CD4-positive, CD25-positive, alpha-beta regulatory T cell (primary cell): Measurements from ENCODE around the gene TAGLN. TPM values are rescaled to one million over a fixed set of nuclear protein-coding genes. Genes with fewer than 3 reads are reported as not detected.
"Not testable (repeated sequence)": the region's sequence is repeated elsewhere in the genome, so short reads cannot be mapped to it uniquely, and the experiment has no call there.

Source experiments
- ATAC-seq, 2 donors: fragments of 150-1000 bp; cut with Tn5 transposase; one replicate each; pipeline ENCODE4 v1.10.0; 2021; ENCODE audit warnings: low read depth in 2 of 2, moderate number of reproducible peaks in 2 of 2, moderate library complexity in 1 of 2
- DNase-seq, 3 donors: peaks; one replicate each; pipeline versions ENCODE4 v3.0.0 to v3.0.0-alpha.2; 2012 to 2022; ENCODE audit warnings: mixed read lengths in 1 of 3
- H3K27ac ChIP-seq: one replicate; pipeline ENCODE4 v1.7.0; 2013; ENCODE audit warnings: mild to moderate bottlenecking, low read length; ENCODE audit not compliant: insufficient read depth, poor library complexity, severe bottlenecking
- H3K27me3 ChIP-seq: one replicate; pipeline ENCODE4 v1.7.0; 2013; ENCODE audit warnings: low read length; ENCODE audit not compliant: control insufficient read depth, insufficient read depth
- H3K36me3 ChIP-seq: one replicate; pipeline ENCODE4 v1.7.0; 2013; ENCODE audit warnings: mild to moderate bottlenecking, low read length, moderate library complexity; ENCODE audit not compliant: control insufficient read depth, insufficient read depth
- H3K4me1 ChIP-seq: 2 replicates; pipeline ENCODE4 v1.7.0; 2013; ENCODE audit warnings: mild to moderate bottlenecking, low read length; ENCODE audit not compliant: insufficient read depth, control insufficient read depth, poor library complexity, severe bottlenecking
- H3K4me3 ChIP-seq: one replicate; pipeline ENCODE4 v1.7.0; 2013; ENCODE audit warnings: low read depth, mild to moderate bottlenecking, low read length, moderate library complexity
- H3K9me3 ChIP-seq, 2 experiments: 1 replicate in 1 of 2; 2 replicates in 1 of 2; pipeline ENCODE4 v1.7.0; 2013; ENCODE audit warnings: low read length in 2 of 2, mild to moderate bottlenecking in 1 of 2, moderate library complexity in 1 of 2; ENCODE audit not compliant: control insufficient read depth in 2 of 2
- H3K27ac Mint-ChIP-seq, 3 donors: one replicate each; pipeline ENCODE4 v1.8.0; 2020 to 2022; ENCODE audit warnings: mild to moderate bottlenecking in 3 of 3, mixed read lengths in 3 of 3, moderate library complexity in 2 of 3
- H3K27me3 Mint-ChIP-seq: one replicate; pipeline ENCODE4 v1.8.0; 2022; ENCODE audit warnings: mild to moderate bottlenecking, mixed read lengths
- H3K36me3 Mint-ChIP-seq: one replicate; pipeline ENCODE4 v1.8.0; 2020; ENCODE audit warnings: mixed read lengths
- H3K4me1 Mint-ChIP-seq, 4 donors: one replicate each; pipeline ENCODE4 v1.8.0; 2020 to 2022; ENCODE audit warnings: mixed read lengths in 4 of 4, mild to moderate bottlenecking in 1 of 4
- H3K4me3 Mint-ChIP-seq, 4 donors: one replicate each; pipeline ENCODE4 v1.8.0; 2020 to 2022; ENCODE audit warnings: mild to moderate bottlenecking in 4 of 4, mixed read lengths in 4 of 4, moderate library complexity in 3 of 4
- H3K9me3 Mint-ChIP-seq, 7 donors: one replicate each; pipeline ENCODE4 v1.8.0; 2020 to 2022; ENCODE audit warnings: mixed read lengths in 7 of 7, mild to moderate bottlenecking in 3 of 7, moderate library complexity in 2 of 7
- polyA plus RNA-seq, 4 donors: library from polyadenylated mRNA; unstranded; fragments of 300-500 nt; fragmentation: Illumina TruSeq; gene quantifications; one replicate each; pipeline ENCODE4 v1.2.3, GENCODE V29; 2021
- total RNA-seq: library from RNA; stranded (reverse); gene quantifications from one replicate; pipeline ENCODE4 v1.2.3, GENCODE V29; 2022

Gene TAGLN
- total and polyA plus RNA-seq, 5 donors from 2014 or later = 0.25 to 11.7 (median 0.89) TPM

DNA sequence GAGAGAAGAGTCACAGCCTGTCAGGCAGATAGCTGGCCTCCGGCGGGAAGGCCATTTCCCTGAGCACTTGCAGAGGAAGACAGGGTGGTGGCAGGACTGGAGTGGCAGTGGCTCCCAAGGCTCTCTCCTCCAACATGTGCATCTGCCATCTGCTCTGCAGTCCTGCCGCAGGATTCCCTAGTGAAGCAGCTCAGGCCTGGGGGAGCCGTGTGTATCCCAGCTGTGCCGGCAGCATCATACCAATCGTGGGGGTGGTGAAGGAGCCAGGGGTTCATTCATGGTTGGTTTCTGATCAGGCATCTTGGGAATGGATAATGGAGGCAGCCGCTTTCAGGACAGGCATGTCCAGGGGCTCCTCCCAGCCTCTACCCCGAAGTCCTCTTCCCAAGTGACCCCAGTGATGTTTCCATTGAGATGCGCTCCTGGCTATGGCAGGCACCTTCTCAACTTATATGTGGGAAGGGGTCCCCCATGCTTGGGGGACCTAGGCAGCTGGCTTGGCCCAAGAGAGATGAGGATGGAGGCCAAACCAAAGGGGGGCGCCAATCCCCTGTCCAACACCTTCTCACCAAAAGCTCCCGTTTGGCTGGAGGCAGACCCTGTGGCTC, 6.1 kb downstream of the TAGLN start:
- H3K4me3 ChIP-seq = no peak overlapping the region
- Mint-ChIP-seq H3K4me1 (peaks cover 0 to 13% (median 5%) of the 10 kb centered on the region in 4 donors), H3K27ac (no peak overlapping the region), H3K27me3 (no peaks in the 10 kb centered on the region), H3K4me3 (no peak overlapping the region), H3K9me3 (no peaks in the 10 kb centered on the region), H3K36me3 (peaks cover 22% of the 10 kb centered on the region)
- no peaks in the 10 kb centered on the region for H3K4me1 ChIP-seq
- no peaks in the 10 kb centered on the region for H3K27me3 ChIP-seq
- H3K36me3 ChIP-seq = peaks cover 29% of the 10 kb centered on the region
- DNase-seq (no peak), ATAC-seq (no peak)
- H3K9me3 ChIP-seq = no peaks in the 10 kb centered on the region
- no peak overlapping the region for H3K27ac ChIP-seq

DNA sequence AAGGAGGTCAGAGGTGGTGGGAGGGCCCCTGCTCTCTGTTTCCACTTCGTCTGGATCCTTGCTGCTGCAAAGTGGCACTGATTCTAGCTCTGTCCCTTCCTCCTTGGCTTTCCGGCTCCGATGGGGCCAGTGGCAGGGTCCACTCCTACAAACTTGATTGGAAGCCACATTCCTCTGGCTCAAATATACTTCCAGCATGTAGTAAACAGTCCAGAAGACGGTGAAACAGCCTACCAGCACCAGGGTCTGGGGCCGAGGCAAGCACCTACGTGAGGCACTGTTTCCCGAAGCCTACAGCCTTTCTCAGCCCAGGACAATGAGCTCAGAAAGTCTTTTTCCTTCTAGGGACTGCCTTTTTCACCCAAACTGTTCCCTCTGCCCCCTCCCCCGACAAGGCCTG, 6.9 kb downstream of the TAGLN start:
- not testable (repeated sequence) for H3K27ac ChIP-seq, H3K4me1 ChIP-seq, H3K9me3 Mint-ChIP-seq, H3K27me3 ChIP-seq, H3K4me3 ChIP-seq, H3K4me3 Mint-ChIP-seq, H3K27ac Mint-ChIP-seq, DNase-seq, H3K27me3 Mint-ChIP-seq, ATAC-seq, H3K9me3 ChIP-seq
- peaks cover 22% of the 10 kb centered on the region for H3K36me3 Mint-ChIP-seq
- H3K4me1 Mint-ChIP-seq = peaks cover 0 to 17% (median 3%) of the 10 kb centered on the region in 4 donors
- H3K36me3 ChIP-seq = peaks cover 33% of the 10 kb centered on the region

DNA sequence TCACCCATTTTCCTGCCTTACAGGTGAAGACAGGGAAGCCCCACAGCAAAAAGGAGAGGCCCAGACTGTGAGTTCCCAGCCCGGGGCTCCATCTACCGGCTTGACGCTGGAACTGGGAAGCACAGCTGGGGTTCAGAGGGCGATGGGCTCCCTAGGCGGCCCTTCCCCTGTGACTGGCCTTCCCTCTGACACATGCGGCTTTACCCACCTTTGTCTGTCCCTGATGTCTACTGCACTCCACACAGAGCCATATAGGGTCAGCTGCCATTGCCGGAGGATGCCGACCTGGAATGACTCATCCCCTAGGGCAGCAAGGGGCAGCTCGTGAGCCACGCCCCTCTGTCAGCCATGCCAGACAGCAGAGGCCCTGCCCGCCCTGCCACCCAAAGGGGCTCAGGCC, 7.7 kb downstream of the TAGLN start:
- H3K4me3 ChIP-seq, H3K27me3 ChIP-seq, H3K4me1 ChIP-seq, H3K4me3 Mint-ChIP-seq, H3K27ac Mint-ChIP-seq, ATAC-seq, DNase-seq, H3K27ac ChIP-seq, H3K27me3 Mint-ChIP-seq, H3K9me3 ChIP-seq, H3K9me3 Mint-ChIP-seq: not testable (repeated sequence)
- peaks cover 0 to 21% (median 6%) of the 10 kb centered on the region in 4 donors for H3K4me1 Mint-ChIP-seq
- peaks cover 29% of the 10 kb centered on the region for H3K36me3 Mint-ChIP-seq
- peaks cover 41% of the 10 kb centered on the region for H3K36me3 ChIP-seq

- not testable (repeated sequence) for H3K4me3 ChIP-seq, H3K9me3 ChIP-seq, DNase-seq, H3K27me3 Mint-ChIP-seq, H3K9me3 Mint-ChIP-seq, H3K4me1 ChIP-seq, H3K27me3 ChIP-seq, H3K4me3 Mint-ChIP-seq, H3K27ac ChIP-seq, H3K27ac Mint-ChIP-seq, ATAC-seq
- peaks cover 44% of the 10 kb centered on the region for H3K36me3 ChIP-seq
- H3K4me1 Mint-ChIP-seq = peaks cover 0 to 17% (median 6%) of the 10 kb centered on the region in 4 donors
- H3K36me3 Mint-ChIP-seq = peaks cover 29% of the 10 kb centered on the region
These were observed 8.3 kb downstream of the TAGLN start for GRCh38 chr11:117207481-117207880.

DNA sequence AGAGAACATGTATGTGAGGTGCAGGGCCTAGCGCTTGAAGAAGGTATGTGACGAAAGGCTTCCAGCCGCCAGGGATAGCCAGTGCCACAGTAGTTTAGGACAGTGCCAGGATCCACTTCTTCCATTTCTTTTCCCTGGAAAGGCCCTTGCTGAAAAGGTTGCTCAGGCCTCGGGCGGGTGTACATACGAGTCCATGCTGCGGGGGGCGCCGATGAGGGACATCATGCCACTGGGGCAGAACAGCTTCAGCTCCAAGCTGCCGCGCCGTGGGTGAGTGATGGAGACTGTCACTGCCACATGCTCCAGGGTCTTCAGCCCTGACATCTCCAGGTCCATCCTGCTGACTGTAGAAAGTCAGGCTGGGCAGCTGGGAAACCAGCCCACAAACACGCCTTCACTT, 9.5 kb downstream of the TAGLN start:
- H3K4me1 Mint-ChIP-seq = peaks cover 0 to 21% (median 9%) of the 10 kb centered on the region in 4 donors
- ATAC-seq, H3K27ac Mint-ChIP-seq, H3K9me3 ChIP-seq, H3K9me3 Mint-ChIP-seq, H3K4me3 ChIP-seq, H3K27me3 Mint-ChIP-seq, H3K27ac ChIP-seq, H3K4me3 Mint-ChIP-seq, H3K4me1 ChIP-seq, DNase-seq, H3K27me3 ChIP-seq: not testable (repeated sequence)
- H3K36me3 Mint-ChIP-seq = peaks cover 32% of the 10 kb centered on the region
- peaks cover 51% of the 10 kb centered on the region for H3K36me3 ChIP-seq

DNA sequence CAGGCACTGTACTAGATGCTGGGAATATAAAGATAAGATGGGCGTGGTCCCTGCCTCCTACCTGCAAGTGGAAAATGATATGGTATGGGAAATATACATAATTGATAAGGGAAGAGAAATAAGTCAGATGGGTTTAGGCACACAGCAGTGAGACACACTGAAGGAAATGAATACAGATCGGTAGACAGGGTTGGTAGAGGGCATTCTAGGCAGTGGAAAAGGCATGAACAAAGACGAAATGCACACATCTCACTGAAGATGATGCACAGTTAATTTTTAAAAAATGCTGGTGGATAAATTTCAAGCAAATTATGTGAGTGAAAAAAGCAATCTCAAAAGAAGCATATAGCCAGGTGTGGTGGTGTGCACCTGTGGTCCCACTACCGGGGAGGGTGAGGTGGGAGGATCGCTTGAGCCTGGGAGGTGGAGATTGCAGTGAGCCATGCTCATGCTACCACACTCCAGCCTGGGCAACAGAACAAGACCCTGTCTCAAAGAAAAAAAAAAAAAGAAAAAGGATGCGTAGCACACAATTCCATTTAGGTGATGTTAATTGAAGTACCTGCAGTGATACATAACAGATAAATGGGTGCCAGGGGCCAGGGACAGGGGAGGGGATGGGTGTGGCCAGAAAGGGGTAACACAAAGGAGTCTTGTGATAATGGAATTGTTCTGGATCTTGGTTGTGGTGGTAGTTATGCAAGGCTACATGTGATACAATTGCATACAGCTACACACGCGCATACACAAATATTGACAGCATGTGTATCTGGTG, 10.4 kb downstream of the TAGLN start:
- ATAC-seq, H3K9me3 Mint-ChIP-seq, H3K27me3 ChIP-seq, H3K27ac Mint-ChIP-seq, H3K9me3 ChIP-seq, DNase-seq, H3K4me3 Mint-ChIP-seq, H3K4me3 ChIP-seq, H3K27me3 Mint-ChIP-seq, H3K4me1 ChIP-seq, H3K27ac ChIP-seq: not testable (repeated sequence)
- H3K36me3 Mint-ChIP-seq = peaks cover 34% of the 10 kb centered on the region
- peaks cover 0 to 21% (median 11%) of the 10 kb centered on the region in 4 donors for H3K4me1 Mint-ChIP-seq
- H3K36me3 ChIP-seq = peaks cover 52% of the 10 kb centered on the region

DNA sequence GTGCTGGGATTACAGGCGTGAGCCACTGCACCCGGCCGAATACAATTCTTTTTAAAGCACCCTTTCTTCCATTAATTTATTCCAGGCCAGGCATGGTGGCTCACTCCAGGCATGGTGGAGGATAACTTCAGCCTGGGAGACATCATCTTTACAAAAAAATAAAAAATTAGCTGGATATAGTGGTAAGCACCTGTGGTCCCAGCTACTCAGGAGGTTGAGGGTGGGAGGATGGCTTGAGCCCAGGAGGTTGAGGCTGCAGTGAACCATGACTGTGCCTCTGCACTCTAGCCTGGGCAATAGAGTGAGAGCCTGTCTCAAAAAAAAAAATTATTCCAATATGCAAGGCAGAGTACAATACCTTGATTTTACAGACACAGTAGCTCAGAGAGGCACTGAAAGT, 11.4 kb downstream of the TAGLN start:
- ATAC-seq (no peak), DNase-seq (no peak)
- H3K9me3 Mint-ChIP-seq = no peaks in the 10 kb centered on the region
- H3K4me3 Mint-ChIP-seq = peak overlapping the region in 1 of 4 donors; percentile 80
- no peaks in the 10 kb centered on the region for H3K4me1 ChIP-seq
- no peaks in the 10 kb centered on the region for H3K27me3 ChIP-seq
- H3K27me3 Mint-ChIP-seq = no peaks in the 10 kb centered on the region
- H3K4me3 ChIP-seq = no peak overlapping the region
- H3K27ac ChIP-seq = no peak overlapping the region
- H3K4me1 Mint-ChIP-seq = peaks cover 0 to 14% (median 12%) of the 10 kb centered on the region in 4 donors
- H3K36me3 ChIP-seq = peaks cover 49% of the 10 kb centered on the region
- H3K9me3 ChIP-seq = no peaks in the 10 kb centered on the region
- H3K36me3 Mint-ChIP-seq = peaks cover 32% of the 10 kb centered on the region
- H3K27ac Mint-ChIP-seq = no peak overlapping the region
